GM21825 (cell line): ENCODE measurements around the gene UBE2U.

Experiments
- ATAC-seq: cut with Tn5 transposase; IDR thresholded peaks from one replicate; pipeline ENCODE4 v1.9.1; 2021; ENCODE audit warnings: mild to moderate bottlenecking, moderate library complexity; ENCODE audit not compliant: unreplicated experiment

Gene UBE2U

GRCh38 chr1:64203420-64203819 is at the start of gene UBE2U:
TSS of gene UBE2U (plus strand) at chr1:64203623. CDS start at chr1:64204051, 428 bp downstream.
- ATAC-seq: no peak

- ATAC-seq: no peak
Measured at GRCh38 chr1:64155278-64155677, 48.1 kb upstream of the UBE2U start.

GRCh38 chr1:64161357-64161941 is 42.0 kb upstream of the UBE2U start:
- ATAC-seq: no peak

GRCh38 chr1:64162151-64162550 is 41.3 kb upstream of the UBE2U start:
- no peak for ATAC-seq

DNA sequence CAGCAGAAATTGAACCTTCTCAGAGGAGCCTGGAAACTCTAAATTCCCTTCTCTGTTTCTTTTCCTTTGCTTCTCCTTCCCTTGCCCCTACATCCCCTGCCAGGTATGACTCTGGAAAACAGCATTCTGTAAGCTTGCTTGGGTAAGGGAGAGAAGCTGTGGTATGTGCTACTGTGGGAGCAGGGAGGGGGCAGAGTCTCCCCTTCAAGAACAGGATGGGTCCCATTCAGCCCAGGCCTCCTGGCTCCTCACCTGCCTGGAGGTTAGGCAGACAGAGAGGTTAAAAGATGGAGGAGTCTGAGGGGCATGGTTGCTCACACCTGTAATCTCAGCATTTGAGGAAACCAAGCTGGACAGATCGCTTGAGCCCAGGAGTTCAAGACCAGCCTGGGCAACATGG is 40.6 kb upstream of the UBE2U start:
- ATAC-seq: no peak

DNA sequence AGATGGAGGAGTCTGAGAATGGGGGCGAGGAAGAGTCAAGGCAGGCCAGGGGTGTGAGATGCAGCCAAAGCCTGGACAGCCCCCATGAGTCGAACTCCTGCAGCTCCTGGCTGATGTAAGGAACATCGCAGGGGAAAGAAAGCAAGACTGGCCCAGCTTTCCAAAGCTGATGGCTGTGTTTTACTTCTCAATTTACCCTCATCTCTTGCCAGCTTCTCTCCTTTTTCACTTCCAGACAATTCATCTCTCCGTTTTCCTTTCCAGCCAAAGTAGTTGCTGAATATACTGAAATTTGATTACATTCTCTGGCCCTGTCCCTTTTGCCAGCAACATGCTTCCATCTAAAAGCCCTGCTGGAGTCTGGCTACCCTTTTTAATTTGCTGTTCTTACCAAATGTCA is 40.0 kb upstream of the UBE2U start:
- ATAC-seq: no peak

GRCh38 chr1:64163970-64164369 is 39.5 kb upstream of the UBE2U start:
- ATAC-seq: no peak

GRCh38 chr1:64166629-64167028 is 36.8 kb upstream of the UBE2U start:
- ATAC-seq: no peak

DNA sequence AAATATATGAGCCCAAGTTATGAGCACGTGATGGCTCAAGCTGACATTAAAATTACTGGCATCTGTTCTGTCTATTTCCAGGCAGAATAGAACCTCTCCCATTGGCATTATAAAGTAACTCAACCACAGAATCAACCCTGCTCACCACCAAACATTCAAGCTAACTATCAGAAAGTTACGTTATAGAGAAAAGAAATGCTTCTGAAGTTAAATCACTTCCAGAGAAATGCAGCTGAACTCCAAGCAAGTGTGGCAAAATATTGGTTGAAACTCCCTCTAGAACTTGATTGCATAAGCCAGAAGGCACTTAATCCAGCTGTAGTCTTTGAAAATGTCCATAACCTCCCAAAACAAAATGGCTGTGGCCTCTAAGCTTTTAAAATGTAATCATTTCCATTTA is 36.2 kb upstream of the UBE2U start:
- no peak for ATAC-seq

- ATAC-seq: no peak
Measured at GRCh38 chr1:64171246-64171645, 32.2 kb upstream of the UBE2U start.

DNA sequence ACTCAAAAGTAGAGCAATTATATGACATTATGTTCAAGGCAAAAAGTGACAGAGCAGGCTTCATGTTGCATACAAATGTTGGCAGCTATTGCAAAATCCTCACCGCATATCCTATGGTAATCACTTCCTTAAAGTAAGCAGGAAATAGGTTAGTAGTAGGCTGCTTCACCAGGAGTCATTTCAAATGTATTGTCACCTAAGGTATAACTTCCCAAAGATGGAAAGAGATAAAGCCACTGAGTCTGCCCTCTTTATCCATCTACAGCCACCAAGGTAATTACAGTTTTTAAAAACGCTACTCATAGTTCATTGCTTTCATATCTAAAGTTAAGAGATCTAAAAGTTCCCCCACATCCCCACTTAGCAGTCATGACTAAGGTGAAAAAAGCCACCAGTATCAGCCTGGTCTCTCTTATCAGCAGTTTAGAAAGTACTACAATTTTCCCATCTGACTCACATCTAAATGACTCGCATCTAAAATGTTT is 31.6 kb upstream of the UBE2U start:
- peak; percentile 64 for ATAC-seq

DNA sequence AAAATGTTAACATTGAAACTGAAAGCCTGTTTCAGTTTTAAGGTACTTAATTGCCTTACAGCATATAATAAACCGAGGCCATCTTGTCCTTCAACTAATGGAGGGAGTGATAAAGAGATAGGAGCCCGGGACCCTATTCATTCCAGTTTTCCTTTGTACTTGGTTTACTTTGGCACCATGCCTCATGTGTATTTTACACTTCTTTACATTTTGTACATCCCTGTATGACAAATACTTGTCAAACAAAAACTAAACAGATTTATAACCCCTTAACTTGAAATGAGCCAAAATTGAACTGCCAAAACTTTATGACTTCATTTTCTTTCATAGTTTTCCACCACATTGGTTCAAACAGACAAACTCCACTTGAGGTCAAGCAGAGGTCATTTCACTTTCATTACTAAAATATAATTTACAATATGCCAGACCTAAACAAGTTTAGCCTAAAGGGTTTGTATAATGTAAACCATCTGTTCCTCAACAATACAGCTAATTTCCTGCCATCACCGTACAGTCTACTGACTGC is 30.9 kb upstream of the UBE2U start:
- ATAC-seq: no peak

- no peak for ATAC-seq
Measured at GRCh38 chr1:64173336-64173940, 30.0 kb upstream of the UBE2U start.

DNA sequence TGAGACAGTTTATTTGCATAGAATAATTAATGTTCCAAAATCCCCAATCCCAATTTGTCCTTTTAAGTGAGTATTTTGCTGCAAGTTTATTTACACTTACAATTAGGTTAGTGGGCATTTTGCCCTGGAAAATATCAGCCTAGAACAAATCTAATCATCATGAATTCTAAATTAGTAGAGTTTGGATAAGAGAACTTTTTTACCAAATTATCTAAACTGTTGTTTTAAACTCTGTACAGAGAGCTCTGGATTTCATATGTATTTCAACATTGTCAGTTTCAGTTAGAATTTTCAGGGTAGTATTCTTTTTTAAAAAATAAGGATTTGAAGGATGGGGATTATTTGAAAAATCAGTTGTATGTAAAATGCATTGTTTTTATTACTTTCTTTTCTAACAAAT is 27.8 kb upstream of the UBE2U start:
- no peak for ATAC-seq

DNA sequence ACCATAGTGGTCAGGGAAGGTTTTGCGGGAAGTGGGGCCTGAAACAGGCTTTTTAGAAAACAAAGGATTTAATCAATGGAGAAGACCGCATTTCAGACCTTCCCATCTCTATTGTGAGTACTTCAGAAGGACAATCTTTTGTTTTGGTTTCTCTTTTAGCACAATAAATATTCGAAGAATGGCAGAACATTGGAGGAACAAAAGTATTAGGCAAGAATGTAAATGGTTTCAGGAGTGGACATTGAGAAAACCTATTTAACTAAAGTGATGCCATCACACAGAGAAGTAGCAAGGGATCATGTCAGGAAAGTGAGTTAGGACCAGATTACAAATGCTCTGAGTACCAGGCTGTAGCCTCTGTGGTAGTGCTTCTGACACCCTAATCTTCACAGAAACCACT is 26.8 kb upstream of the UBE2U start:
- ATAC-seq: no peak

DNA sequence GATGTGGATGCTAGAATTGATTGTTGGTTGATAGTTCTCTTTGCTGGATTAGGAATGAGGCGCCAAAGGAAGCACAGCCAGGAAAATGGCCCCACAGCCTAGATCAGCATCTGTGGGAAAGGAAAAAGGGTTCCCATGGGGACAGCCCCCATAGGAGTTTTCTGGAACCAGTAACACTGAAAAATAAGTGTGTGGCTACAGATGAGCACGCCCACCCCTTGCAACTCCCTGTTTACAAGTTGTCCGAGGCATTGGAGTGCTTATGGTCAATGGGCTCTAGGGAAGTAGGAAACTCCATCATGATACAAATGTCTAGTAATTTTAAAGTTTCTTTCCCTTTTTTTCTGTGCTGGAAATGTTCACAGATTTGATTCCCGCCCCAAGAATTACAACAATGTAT is 23.8 kb upstream of the UBE2U start:
- ATAC-seq: no peak

DNA sequence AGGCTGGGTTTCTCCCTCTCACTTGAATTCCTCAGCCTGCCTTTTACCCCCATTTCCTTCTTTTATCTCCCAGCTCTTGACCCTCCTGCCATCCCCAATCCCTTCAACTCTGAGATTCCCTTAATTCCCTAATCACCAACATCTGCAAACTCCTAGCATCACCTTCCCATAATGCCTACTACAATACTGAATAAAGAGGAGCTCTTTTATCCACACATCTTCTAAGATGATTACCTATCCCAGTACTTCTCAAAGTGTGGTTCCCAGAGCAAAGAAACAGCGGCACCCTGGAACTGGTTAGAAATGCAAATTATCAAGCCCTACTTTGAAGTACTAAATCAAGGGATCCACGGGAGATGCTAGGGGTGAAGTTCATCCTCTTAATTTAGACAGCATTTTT is 21.2 kb upstream of the UBE2U start:
- no peak for ATAC-seq

- ATAC-seq: no peak
Measured at GRCh38 chr1:64183395-64184002, 19.9 kb upstream of the UBE2U start.

DNA sequence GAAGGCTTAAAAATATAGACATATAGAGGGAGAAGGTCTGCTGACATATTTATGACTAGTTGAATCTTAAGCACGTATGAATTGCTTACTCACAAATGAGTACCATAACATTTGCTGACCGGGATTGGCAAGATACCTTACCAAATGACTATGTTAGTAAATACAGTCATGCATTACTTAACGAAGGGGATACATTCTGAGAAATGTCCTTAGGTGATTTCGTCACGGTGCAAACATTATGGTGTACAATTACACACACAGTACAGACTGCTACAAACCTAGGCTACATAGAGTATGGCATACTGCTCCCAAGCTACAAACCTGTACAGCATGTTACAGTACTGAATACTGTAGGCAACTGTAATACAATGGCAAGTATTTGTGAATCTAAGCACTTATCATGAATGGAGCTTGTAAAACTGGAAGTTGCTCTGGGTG is 19.4 kb upstream of the UBE2U start:
- no peak for ATAC-seq

DNA sequence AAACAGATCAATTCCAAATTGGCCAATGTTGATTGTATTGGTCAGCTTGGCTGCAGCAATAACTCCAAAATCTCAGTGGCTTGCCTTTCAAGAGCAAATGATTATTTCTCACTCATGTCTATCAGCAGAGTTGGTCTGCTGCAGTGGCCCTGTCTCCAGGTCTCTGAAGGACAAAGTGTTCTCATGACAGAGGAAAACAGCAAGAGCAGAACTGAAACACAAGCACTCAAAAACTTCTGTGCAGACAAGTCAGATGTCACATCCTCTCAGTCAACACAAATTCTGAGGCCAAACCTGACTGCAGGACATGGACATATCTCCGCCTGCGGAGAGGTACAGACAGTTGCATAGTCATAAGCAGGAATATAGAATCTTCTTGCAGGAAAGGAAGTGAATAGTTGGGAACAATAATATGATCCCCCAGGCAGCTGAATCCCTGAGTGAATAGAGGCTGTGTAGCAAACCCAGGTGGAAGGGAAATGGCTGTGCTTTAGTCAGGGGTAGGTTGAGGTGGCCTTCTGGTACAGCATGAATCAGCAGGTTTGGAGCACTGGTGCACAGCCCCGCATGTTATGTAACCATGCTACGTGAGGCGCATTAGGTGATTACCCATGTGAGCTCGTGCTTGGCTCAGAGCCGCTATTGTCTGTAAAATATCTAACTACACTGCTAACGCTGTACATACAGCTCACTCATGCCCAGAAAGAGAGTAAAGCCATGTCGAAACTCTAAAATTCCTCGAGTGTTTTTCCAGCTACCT is 17.1 kb upstream of the UBE2U start:
- ATAC-seq: no peak

DNA sequence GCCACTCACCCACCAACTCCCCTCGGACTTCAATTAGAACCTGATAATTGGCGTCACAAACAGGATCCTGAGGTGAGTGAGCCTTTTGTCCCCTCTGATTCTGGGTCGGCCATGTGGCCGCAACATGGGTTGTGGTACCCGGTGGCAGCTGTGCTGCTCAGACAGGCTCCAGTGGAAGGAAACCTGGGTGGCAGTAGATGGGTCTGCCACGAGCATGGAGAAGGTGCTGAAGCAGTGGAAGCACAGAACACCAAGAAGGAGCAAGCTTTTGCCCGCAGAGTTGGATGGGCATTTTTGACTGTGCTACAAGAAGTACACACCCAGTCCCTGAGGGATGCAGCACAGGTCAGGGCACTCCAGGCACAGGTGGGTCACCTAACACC is 16.5 kb upstream of the UBE2U start:
- ATAC-seq: no peak

GRCh38 chr1:64187646-64188045 is 15.8 kb upstream of the UBE2U start:
- ATAC-seq: no peak
